SH-SY5Y (cell line): ENCODE measurements around the gene PGP.

ENCODE experiments used
- GATA2 ChIP-seq: IDR thresholded peaks from 2 replicates; pipeline ENCODE4 v1.6.1; 2011; ENCODE audit warnings: mild to moderate bottlenecking, low read depth, low read length
- GATA3 ChIP-seq: IDR thresholded peaks from 2 replicates; pipeline ENCODE4 v1.6.1; 2011; ENCODE audit warnings: low read depth, mild to moderate bottlenecking, low read length, moderate library complexity

Gene PGP

DNA sequence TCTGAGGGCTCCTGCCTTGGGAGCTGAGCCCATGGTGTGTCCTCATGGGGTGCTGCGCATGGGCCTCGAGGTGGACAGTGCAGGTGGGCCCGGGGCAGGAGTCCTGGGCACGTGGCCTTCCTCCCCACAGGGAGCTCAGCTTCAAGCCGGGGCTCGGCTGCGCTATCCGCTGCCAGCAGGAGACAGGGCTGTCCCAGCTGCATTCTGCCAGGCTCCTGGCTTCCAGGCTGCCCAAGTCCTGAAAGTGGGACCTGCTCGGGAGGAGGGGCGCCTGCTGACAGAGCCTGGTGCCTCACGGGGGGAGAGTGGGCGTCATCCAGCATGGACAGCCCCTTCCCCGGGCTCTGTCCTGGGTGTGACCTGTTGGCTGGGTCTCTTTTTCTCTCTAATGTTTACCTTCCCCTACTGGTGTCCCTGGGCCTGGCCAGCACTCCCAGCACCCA is 51.9 kb downstream of the PGP start:
- no peak for TF ChIP-seq GATA3
- no peak for TF ChIP-seq GATA2

DNA sequence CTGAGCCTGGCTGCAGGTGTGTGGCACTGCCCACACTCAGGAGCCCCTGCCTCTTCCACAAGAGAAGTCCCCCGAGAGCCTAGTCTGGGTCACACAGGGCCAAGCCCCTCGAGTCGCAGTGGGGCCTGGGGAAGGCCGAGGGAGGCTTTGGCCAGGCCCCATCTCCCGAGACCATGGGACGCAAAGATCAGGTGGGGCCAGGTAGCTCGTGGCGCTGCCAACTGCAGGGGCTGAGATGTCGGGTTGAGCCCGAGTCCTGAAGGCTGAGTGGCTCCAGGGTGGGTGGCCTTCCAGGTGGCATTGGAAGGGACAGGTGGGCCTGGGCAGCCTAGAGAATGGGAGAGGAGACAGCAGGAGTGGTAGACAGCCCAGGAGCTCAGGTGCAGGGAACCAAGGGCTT is 52.7 kb downstream of the PGP start:
- TF ChIP-seq GATA2: no peak
- TF ChIP-seq GATA3: no peak
